Endometrium (tissue), 2 donors: ENCODE data around the gene HOXD3.

Experiments
- FAIRE-seq: peaks from 2 replicates; lab custom pipeline; 2012; peaks lifted over from hg19 to GRCh38; lab: Jason Lieb, UNC
- donor health status: control.
- donor health status: control.

HOXD3 gene

DNA sequence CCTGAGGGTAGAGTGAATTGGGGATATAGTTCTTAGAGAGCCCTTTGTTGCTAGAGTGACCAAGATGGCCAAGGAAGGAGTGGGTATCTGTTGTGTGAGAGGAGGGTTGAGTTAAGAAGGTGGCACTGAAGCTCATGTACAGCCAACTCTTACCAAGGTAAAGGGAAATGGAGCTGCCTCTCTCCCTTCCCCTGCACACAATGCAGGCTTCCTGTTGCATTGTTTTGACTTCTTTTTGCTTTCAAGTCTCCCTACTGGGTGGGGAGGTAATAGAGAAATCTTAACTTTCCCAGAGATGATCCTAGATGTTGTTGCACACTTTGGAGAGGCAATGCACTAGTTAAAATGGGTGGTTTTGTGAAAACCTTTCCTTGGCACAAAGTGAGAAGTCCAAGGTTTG lies 55.2 kb downstream of the HOXD3 start:
- no peak for FAIRE-seq

DNA sequence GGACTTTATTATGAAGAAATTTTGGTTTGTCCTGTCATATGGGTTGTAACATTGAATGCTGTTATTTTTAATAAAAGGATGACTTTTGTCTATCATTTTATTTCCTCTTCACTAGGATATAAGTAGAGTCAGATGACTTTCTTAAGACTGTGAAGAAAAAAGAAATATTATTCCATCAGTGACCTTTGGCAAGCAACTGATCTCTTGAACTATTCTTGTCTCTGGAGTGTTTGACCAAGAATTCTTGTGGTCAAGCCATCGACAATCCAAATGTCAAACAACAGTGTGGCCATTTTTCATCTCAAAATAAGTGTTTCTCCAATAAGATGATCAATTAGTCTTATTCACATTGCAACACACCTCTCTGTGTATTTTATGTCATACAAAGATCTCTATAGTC lies 56.3 kb downstream of the HOXD3 start:
- no peak for FAIRE-seq
